Measurements from ENCODE around the gene CNKSR2. TPM values are rescaled to one million over a fixed set of nuclear protein-coding genes. Genes with fewer than 3 reads are reported as not detected.

Gene CNKSR2
- total RNA-seq, 1 donor = 4.0 TPM

DNA sequence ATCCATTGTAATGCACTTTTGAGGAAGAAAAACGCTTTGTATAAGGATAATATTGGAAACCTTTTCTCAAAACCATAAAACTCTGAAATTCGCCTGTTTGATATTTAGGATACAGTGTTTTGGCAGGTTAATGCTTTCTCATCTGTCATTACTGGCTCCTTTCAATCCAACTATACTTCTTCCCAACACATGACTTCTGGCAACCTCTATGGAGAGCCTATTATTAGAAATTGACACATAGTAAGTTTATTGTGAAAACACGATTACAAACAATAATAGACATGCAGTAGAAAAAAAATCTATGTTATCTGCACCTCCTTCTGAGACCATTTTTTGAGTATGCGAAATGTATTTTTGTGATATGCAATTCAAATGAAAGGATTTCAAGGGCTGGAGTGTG is 288.5 kb downstream of the CNKSR2 start:
- no peak for DNase-seq (ENCODE audit: low read depth in 2 of 3, low spot score in 2 of 3)

DNA sequence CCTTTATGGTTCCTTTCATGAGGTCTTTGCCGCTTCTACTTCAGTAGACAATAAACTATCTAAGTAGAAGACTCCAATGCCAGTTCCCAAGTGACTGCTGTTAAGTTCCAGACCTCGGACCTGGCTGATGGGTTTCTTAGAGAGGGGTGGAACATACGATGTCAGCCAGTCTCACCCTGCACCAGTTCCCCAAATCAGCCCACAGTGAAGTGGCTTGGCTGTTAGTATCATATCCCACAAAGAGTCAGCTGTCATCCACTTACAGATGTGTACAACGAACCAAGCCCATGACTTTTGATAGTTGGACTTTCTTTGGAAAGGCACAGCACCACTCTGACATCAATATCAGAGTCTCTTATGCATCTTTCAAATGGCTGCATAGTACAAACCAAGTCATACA is 292.0 kb downstream of the CNKSR2 start:
- DNase-seq (ENCODE audit: low read depth in 2 of 3, low spot score in 2 of 3) = no peak

DNA sequence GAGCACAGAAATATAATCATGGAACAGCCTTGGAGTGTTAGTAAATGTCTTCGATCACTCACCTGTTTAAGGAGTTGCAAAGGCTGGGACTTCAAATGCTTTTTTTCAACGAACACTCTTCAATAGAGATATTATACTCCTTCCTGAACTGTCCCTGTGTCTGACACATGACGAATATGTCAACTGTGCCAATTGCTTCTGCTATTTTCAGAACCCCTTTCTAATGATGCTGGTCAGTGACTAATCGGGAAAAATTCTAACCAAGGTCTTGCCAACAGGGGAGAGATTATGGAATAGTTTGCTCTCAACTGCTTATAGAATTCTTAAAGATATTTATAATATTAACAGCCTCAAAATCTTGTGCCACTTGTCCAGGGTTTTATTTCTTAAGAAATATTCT is 292.5 kb downstream of the CNKSR2 start:
- no peak for DNase-seq (ENCODE audit: low read depth in 2 of 3, low spot score in 2 of 3)

DNA sequence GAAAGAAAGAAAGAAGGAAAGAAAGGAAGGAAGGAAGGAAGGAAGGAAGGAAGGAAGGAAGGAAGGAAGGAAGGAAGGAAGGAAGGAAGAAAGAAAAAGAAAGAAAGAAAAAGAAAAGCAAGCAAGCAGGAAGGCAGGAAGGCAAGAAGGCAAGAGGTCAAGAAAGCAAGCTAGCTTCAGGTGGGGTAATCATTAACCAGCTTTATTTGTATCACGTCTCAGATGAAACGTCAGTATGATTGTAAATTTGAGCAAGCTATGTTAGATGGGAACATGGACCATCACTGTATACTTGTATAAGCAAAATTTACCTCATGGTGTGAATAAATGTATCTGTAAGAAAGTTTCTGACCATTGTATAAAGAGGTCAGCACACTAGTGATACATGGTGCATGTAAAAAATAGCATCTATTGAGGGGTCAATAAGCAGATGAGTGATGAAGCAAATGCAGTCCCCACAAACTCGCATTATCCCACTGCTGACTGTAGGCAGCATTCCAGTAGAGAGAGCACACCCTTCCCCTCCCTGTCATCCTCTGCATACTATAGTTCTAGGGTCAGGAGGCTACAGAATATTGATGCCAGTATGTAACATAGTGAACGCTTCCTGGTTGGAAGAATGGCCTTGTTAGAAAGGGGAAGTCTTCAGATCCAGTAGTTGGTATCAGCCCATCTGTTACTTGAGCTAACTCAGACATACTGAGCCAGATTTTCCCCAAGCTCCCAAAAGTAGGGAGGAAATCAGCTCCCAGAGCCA is 300.4 kb downstream of the CNKSR2 start:
- DNase-seq (ENCODE audit: low read depth in 2 of 3, low spot score in 2 of 3) = no peak

DNA sequence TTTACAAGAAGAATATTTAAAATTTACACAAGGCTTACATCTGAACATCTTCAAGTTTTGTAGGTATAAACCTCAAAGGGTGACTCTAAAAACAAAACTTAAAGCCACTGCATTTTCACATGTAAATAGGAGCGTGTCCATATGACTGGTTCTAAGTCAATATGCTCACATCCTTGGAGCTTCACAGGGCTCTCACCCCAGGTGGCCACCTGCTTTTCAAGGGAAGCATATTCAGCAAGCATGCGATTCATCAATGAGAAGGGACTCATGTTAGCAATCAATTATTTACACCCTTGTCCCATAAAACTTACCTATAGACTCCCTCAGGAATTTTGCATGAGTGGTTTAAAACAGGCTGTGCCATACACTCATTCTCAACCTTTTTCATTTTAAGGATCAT is 301.7 kb downstream of the CNKSR2 start:
- DNase-seq (ENCODE audit: low read depth in 2 of 3, low spot score in 2 of 3) = no peak

DNA sequence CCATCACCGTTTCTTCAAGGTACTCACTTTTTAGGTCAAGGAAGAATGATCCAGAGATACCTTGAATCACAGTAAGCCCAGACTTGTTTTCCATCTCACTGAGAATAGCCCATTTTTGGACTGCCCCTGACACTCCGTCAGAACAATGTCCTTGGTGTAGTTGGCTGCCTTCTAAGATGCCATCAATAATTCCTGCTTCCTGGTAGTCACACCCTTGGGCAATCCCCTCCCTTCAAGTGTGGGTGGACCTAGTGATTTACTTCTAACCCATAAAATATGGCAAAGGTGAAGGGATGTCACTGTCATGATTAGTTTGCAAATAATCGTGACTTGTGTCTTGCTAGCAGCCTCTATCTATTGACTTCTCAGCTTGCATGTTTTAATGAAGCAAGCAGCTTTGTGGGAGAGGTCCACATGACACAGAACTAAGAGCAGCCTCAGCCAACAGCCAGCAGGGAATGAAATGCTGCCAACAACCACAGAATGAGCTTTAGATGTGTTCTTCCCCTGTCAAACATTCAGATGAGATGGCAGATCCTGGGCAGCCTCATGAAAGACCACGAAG is 303.9 kb downstream of the CNKSR2 start:
- no peak for DNase-seq (ENCODE audit: low read depth in 2 of 3, low spot score in 2 of 3)

DNA sequence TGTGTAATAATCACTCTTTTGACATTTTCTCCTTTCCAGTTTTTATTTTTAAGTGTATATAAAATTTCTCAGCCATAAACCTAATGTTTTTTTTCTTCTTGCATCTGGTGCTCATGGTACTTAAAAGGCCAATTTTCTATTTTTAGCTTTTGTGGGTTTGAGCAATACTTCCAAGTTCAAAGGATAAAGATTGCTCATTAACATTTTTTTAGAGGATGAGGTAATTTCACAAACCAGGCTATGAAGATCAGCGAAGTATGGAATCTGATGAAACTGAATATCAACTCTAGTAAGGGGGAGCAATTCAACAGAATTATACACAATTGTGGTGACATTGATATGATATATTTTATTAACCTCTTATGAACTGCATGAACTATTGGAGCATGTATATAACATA is 309.7 kb downstream of the CNKSR2 start:
- no peak for DNase-seq (ENCODE audit: low read depth in 2 of 3, low spot score in 2 of 3)

DNA sequence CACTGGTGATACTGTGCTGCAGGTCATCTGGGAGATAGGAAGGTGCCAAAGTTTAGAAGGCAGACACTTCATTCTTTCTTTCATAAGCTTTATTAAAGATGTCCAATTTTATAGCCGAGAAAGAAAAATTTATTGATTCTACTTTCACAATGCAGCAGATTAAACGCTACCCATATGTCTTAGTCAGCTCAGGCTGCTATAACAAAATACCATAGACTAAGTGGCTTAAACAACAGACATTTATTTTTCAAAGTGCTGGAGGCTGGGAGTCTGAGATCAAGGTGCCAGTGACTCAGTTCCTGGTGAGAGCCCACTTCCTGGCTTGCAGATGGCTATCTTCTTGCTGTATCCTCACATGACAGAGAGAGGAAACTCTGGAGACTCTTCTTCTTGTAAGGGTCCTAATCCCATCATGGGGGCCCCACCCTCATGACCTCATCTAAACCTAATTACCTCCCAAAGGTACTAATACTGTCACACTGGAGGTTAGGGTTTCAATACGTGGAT is 317.3 kb downstream of the CNKSR2 start:
- DNase-seq (ENCODE audit: low read depth in 2 of 3, low spot score in 2 of 3) = no peak

DNA sequence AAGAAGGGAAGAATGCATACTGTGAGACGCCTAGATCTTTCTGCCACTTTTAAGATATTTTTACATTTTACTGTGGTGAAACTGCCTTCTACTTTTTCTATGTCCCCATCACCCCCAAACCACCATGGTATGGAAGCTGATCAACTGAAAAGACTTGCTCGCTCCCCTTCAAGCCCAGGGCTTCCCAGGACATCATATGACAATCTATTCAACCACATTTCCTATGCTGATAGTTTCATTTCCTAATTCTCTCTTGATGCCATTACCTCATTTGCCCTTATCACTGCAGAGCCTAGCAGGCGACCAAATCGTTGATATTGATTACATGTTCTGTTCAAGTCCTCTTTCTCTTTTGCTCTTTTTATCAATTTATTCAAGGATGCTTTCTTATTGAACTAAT is 324.1 kb downstream of the CNKSR2 start:
- DNase-seq (ENCODE audit: low read depth in 2 of 3, low spot score in 2 of 3) = no peak

DNA sequence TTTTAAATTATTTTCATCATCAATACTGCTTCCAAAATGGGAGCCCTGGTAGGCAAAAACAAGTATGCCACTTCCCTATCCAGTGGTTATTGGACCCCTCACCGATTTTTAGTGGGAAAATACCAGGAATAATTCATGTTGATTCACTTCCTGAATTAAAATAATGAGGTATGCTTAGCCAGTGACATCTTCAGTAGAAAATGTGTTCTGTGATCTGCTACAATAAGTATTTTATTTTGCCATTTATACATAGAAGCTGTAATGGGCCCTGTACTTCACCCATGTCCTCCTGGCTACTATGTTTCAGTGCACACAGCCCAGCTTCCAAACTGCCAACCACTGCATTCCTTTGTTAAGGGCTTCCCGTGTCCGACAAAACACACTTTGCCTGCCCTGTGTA is 324.9 kb downstream of the CNKSR2 start:
- no peak for DNase-seq (ENCODE audit: low read depth in 2 of 3, low spot score in 2 of 3)

DNA sequence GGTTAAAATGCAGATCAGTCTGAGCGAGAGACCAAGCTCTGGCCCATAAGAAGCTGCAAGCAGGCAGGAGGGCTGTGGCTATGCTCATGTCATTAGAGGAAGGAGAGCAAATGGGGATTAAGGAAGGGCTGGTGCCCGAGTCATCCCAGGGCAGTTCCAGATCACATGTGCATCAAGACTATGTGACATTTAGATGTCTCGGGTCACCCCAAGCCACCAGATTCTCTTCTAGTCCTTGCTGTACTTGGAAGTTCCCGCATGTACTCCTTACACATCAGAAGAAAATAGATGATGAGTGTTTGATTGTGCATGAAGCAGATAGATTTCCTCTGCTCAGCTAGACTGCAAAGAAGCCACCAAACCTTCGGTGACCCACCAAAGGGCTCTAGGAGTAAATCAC is 326.1 kb downstream of the CNKSR2 start:
- no peak for DNase-seq (ENCODE audit: low read depth in 2 of 3, low spot score in 2 of 3)

DNA sequence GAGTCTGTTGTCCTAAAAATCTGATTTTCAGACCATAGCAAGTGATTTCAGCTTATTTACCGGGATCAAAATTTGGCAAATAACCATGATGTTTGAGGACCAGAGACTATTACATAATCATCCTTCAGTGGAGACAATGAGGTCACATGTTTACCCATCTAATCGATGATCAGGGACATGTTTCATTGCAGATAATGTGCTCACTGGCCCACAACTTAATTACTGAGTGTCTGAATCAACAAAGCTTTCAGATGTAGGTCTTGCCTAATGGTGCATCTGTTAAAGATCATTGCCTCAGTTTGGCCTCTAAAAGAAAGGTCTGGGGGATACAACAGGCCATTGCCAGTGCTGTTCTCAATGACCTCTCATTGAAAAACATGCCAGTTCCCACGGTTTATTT is 326.7 kb downstream of the CNKSR2 start:
- no peak for DNase-seq (ENCODE audit: low read depth in 2 of 3, low spot score in 2 of 3)

DNA sequence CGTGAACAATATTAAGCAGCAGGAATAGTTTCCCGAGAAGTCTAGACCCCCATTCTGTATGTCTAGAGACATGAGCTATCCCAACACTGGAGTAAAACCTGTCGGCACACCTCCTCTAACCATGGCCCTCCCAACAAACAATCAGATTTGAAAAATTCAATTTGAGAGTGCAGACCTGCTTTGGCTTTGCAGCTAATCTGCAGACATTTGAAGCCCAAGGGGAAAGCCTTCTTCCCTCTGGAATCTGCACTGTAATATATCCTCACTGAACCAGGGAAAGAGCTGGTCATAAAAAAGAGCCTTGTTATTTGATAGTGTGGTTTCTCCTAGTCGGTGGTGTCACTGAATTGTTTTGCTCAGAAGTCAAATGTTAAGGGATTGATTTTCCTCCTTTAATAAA is 328.5 kb downstream of the CNKSR2 start:
- DNase-seq (ENCODE audit: low read depth in 2 of 3, low spot score in 2 of 3) = no peak

Data from hematopoietic multipotent progenitor cell (in vitro differentiated cells).